Colonic mucosa (tissue), 4 donors: ENCODE measurements around the gene TRDN. TPM values are rescaled to one million over a fixed set of nuclear protein-coding genes. Genes with fewer than 3 reads are reported as not detected.
"Not testable (repeated sequence)": the region's sequence is repeated elsewhere in the genome, so short reads cannot be mapped to it uniquely, and the experiment has no call there.

Experiments used
- DNase-seq: peaks from one replicate; pipeline ENCODE4 v3.0.0-alpha.2; 2020
- H3K27ac ChIP-seq: fragments of 200-600 bp; one replicate; pipeline ENCODE4 v1.8.0; 2021
- H3K27me3 ChIP-seq: fragments of 200-600 bp; one replicate; pipeline ENCODE4 v1.8.0; 2021
- H3K36me3 ChIP-seq: fragments of 200-600 bp; one replicate; pipeline ENCODE4 v1.8.0; 2021
- H3K4me1 ChIP-seq: fragments of 200-600 bp; one replicate; pipeline ENCODE4 v1.8.0; 2021; ENCODE audit warnings: mild to moderate bottlenecking
- H3K4me3 ChIP-seq: fragments of 200-600 bp; one replicate; pipeline ENCODE4 v1.8.0; 2021
- H3K9ac ChIP-seq, 2 donors: one replicate each; pipeline ENCODE4 v1.7.0; 2013; ENCODE audit warnings: control low read depth in 2 of 2, low read depth in 2 of 2, low read length in 2 of 2
- H3K9me3 ChIP-seq: fragments of 200-600 bp; one replicate; pipeline ENCODE4 v1.8.0; 2021
- intact Hi-C: fragments of 100-400 bp; cut with DNase I; formaldehyde crosslinking; loops from one replicate; pipeline ENCODE4 v1.14.1; 2022
- total RNA-seq, 2 donors: library from RNA; stranded (reverse); fragmentation: NEBNext Ultra II Directional in 1 of 2; extraction: Animal tissue kit (Norgen Biotek cat#: 25700) in 1 of 2; gene quantifications; one replicate each; pipeline ENCODE4 v1.2.1, GENCODE V29; 2021
- TF ChIP-seq, protein P1 (sequence below): fragments of 200-600 bp; IDR thresholded peaks from one replicate; pipeline ENCODE4 v1.8.0; 2022; ENCODE audit warnings: antibody characterized with exemption, mild to moderate bottlenecking
- donor health status: healthy.
- donor health status: DM: no; HTN: no; CAD: no.
- donor health status: DM: no; HTN: no; CAD: no.

The TRDN gene
- total RNA-seq, 2 donors from 2014 or later: not detected

DNA sequence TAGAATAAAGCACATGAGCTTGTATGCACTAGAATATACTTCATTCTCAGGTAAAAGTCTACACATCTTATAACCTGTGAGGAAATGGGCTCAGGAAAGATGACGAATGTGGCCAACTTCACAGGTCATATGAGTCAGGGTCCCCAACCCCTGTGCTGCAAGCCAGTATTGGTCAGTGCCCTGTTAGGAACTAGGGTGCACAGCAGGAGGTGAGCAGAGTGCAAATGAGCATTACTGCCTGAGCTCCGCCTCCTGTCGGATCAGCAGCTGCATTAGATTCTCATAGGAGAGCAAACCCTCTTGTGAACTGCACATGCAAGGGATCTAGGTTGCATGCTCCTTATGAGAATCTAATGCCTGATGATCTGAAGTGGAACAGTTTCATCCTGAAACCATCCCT is 182.3 kb downstream of the TRDN start:
- TF ChIP-seq, protein P1, sequence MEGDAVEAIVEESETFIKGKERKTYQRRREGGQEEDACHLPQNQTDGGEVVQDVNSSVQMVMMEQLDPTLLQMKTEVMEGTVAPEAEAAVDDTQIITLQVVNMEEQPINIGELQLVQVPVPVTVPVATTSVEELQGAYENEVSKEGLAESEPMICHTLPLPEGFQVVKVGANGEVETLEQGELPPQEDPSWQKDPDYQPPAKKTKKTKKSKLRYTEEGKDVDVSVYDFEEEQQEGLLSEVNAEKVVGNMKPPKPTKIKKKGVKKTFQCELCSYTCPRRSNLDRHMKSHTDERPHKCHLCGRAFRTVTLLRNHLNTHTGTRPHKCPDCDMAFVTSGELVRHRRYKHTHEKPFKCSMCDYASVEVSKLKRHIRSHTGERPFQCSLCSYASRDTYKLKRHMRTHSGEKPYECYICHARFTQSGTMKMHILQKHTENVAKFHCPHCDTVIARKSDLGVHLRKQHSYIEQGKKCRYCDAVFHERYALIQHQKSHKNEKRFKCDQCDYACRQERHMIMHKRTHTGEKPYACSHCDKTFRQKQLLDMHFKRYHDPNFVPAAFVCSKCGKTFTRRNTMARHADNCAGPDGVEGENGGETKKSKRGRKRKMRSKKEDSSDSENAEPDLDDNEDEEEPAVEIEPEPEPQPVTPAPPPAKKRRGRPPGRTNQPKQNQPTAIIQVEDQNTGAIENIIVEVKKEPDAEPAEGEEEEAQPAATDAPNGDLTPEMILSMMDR: no peak
- Histone ChIP-seq H3K4me3 (no peak overlapping the region), H3K4me1 (no peaks in the 10 kb centered on the region), H3K36me3 (no peaks in the 10 kb centered on the region), H3K9me3 (no peaks in the 10 kb centered on the region), H3K27me3 (no peaks in the 10 kb centered on the region), H3K9ac (no peak overlapping the region), H3K27ac (no peak overlapping the region)
- DNase-seq: no peak
- intact Hi-C loops: no loop called here

DNA sequence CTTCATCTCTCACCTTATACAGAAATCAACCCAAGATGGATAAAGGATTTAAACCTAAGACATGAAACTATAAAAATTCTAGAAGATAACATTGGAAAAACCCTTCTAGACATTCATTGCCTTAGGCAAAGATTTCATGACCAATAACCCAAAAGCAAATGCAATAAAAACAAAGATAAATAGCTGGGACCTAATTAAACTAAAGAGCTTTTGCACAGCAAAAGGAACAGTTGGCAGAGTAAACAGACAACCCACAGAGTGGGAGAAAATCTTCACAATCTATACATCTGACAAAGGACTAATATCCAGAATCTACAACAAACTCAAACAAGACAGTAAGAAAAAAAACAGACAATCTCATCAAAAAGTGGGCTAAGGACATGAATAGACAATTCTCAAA is 183.7 kb downstream of the TRDN start:
- H3K4me3 ChIP-seq, H3K36me3 ChIP-seq, H3K4me1 ChIP-seq, H3K9ac ChIP-seq, intact Hi-C loops, DNase-seq, H3K27ac ChIP-seq, H3K9me3 ChIP-seq, H3K27me3 ChIP-seq: not testable (repeated sequence)

DNA sequence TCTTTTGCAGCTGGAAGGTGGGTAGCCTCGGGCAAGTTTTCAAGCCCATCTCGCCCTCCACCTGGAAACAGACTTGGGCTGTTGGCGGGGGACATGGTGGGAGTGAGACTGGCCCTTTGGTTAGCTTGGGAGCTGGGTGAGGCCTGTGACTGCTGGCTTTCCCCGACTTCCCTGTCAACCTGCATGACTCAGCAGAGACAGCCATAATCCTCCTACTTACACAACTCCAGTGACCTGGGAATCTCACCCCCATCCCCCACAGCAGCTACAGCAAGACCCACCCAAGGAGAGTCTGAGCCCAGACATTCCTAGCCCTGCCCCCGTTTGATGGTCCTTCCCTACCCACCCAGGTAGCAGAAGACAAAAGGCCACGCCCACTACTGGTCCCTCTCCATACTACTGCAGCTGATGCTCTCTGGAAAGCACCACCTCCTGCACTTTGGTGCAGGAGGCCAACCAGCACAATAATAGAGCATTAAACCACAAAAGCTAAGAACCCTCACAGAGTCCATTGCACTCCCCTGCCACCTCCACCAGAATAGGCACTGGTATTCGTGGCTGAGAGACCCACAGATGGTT is 188.4 kb downstream of the TRDN start:
- Histone ChIP-seq H3K27me3 (no peaks in the 10 kb centered on the region), H3K9ac (no peak overlapping the region), H3K27ac (no peak overlapping the region), H3K9me3 (no peaks in the 10 kb centered on the region), H3K36me3 (no peaks in the 10 kb centered on the region), H3K4me3 (no peak overlapping the region), H3K4me1 (no peaks in the 10 kb centered on the region)
- no peak for DNase-seq
- TF ChIP-seq, protein P1: no peak
- intact Hi-C loops: no loop called here

DNA sequence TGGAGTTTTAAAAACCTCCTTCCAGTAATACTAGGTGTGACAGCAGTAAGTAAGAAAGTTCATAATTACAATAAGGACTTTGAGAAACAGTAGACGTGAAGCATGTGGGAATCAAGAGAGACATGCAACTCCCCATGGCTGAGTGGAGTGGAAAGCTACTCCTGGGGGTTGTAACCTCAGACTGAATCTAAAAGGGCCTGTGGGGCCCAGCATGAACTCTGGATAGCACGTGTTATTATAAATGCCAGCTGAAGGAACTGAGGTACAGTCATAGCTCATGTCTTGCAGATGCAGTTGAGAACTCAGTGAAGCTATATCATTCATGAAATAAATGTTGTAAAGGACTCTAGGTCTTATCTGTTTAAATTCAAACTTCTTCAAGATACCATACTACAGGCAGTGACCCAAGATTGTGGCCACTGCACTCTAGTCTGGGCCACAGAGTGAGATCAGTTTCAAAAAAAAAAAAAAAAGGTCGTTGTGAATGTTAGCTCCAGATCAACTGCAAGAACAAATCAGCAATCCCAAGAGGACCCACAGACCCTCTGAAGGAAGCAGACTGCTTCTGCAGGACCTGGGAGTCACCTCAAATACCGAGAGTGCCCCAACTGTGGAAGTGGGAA is 189.3 kb downstream of the TRDN start:
- Histone ChIP-seq H3K4me1 (no peaks in the 10 kb centered on the region), H3K36me3 (no peaks in the 10 kb centered on the region), H3K27me3 (no peaks in the 10 kb centered on the region), H3K9ac (no peak overlapping the region), H3K9me3 (no peaks in the 10 kb centered on the region), H3K4me3 (no peak overlapping the region), H3K27ac (no peak overlapping the region)
- no peak for DNase-seq
- intact Hi-C loops: no loop called here
- TF ChIP-seq, protein P1: no peak

DNA sequence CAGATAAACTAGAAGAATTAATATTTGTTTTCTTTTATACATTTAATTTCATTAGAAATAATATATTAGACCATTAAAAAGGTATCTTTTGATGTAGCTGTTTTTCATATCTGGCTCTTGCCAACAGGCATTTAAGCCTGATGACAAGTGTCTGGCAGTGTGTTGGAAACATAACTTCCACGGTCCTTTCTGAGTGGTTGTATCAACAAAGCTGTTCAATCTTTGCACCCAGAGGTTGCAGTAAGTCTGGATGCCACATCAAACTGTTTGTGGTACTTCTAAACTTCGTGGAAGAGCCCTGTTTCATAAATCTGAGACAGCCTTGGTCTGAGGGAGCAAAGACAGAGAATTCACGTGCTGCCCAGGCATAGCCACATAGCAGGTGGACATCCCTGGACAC is 197.4 kb downstream of the TRDN start:
- TF ChIP-seq, protein P1: no peak
- intact Hi-C loops: no loop called here
- H3K27ac ChIP-seq: no peak overlapping the region
- no peaks in the 10 kb centered on the region for H3K27me3 ChIP-seq
- no peaks in the 10 kb centered on the region for H3K9me3 ChIP-seq
- no peaks in the 10 kb centered on the region for H3K36me3 ChIP-seq
- no peak overlapping the region for H3K4me3 ChIP-seq
- H3K9ac ChIP-seq: no peak overlapping the region
- H3K4me1 ChIP-seq: no peaks in the 10 kb centered on the region
- no peak for DNase-seq

DNA sequence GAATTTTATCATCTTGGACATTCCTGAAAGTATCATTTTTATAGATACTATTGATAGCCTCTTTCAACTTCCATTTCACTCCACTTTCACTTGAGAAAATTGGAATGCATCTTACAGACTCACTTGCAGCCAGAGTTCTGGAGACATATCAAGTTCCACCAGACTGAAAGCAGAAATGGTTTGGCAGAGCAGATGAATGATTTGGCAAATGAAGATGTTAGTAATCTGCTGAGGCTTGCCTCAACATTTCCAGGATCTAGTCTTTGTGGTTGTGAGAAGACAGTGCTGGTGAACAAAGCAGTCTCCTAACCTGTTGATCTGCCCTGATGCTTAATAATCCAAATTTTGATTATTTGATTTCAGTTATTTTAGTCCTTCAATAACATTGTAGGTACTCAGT is 202.6 kb downstream of the TRDN start:
- no peak overlapping the region for H3K27ac ChIP-seq
- H3K4me1 ChIP-seq: no peaks in the 10 kb centered on the region
- H3K27me3 ChIP-seq: no peaks in the 10 kb centered on the region
- no peaks in the 10 kb centered on the region for H3K36me3 ChIP-seq
- no peak for DNase-seq
- TF ChIP-seq, protein P1: no peak
- H3K9me3 ChIP-seq: no peaks in the 10 kb centered on the region
- no peak overlapping the region for H3K4me3 ChIP-seq
- intact Hi-C loops: no loop called here
- H3K9ac ChIP-seq: no peak overlapping the region
